Measurements from ENCODE around the gene R3HDM1. TPM values are rescaled to one million over a fixed set of nuclear protein-coding genes. Genes with fewer than 3 reads are reported as not detected.

Gene R3HDM1
- total RNA-seq, 4 donors from 2014 or later: 13.1 to 56.6 (median 19.6) TPM

GRCh38 chr2:135733045-135733444, 201.8 kb downstream of the R3HDM1 start:
- Histone ChIP-seq H3K27ac (replicated peaks in 1 of 4) (no peak overlapping the region), H3K36me3 (no peaks in the 10 kb centered on the region), H3K9me3 (no peaks in the 10 kb centered on the region), H3K27me3 (no peaks in the 10 kb centered on the region), H3K4me1 (no peaks in the 10 kb centered on the region), H3K4me3 (no peak overlapping the region)
- intact Hi-C loops (cut with DNase I): no loop called here
- 93% methylated on average over 2 of the region's 2 CpGs for WGBS
- DNase-seq (ENCODE audit: extremely low spot score): no peak
- no peak for TF ChIP-seq POLR2AphosphoS5 (IDR thresholded peaks at IDR 0.05)
- no peak for TF ChIP-seq POLR2A (IDR thresholded peaks at IDR 0.05; ENCODE audit: low read depth)
- TF ChIP-seq CTCF (IDR thresholded peaks at IDR 0.05): no peak
- no peak for TF ChIP-seq EP300 (IDR thresholded peaks at IDR 0.05)

GRCh38 chr2:135736546-135736945, 205.3 kb downstream of the R3HDM1 start:
- H3K4me3 ChIP-seq: no peak overlapping the region
- no peaks in the 10 kb centered on the region for H3K36me3 ChIP-seq
- H3K9me3 ChIP-seq: no peaks in the 10 kb centered on the region
- WGBS: 98% methylated on average over 5 of the region's 5 CpGs
- intact Hi-C loops (cut with DNase I): no loop called here
- H3K27me3 ChIP-seq: no peaks in the 10 kb centered on the region
- peaks cover 0 to 3% (median 0%) of the 10 kb centered on the region in 4 donors for H3K4me1 ChIP-seq
- no peak for TF ChIP-seq EP300 (IDR thresholded peaks at IDR 0.05)
- TF ChIP-seq CTCF (IDR thresholded peaks at IDR 0.05): no peak
- no peak for TF ChIP-seq POLR2AphosphoS5 (IDR thresholded peaks at IDR 0.05)
- no peak for TF ChIP-seq POLR2A (IDR thresholded peaks at IDR 0.05; ENCODE audit: low read depth)
- H3K27ac ChIP-seq (replicated peaks in 1 of 4): no peak overlapping the region
- no peak for DNase-seq (ENCODE audit: extremely low spot score)

DNA sequence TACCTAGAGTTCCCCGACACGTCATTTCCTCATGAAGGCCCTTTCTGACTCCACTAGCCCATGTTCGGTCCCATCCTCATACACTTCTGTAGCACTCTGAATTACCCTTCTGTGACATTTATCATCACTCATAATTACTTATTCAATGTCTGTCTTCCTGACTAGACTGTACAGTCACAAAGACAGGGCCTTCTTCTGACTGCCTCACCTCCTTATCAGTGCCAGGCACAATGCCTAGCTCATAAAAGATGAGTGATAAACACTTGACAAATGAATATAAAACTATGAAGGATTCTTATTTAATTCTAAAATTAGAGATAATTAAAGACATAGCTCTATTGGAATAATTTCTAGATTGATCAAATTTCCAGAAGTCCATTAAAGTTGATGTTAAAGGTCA, 208.9 kb downstream of the R3HDM1 start:
- TF ChIP-seq CTCF (IDR thresholded peaks at IDR 0.05) (no peak), POLR2AphosphoS5 (IDR thresholded peaks at IDR 0.05) (no peak), EP300 (IDR thresholded peaks at IDR 0.05) (no peak), POLR2A (IDR thresholded peaks at IDR 0.05; ENCODE audit: low read depth) (no peak)
- no peak for DNase-seq (ENCODE audit: extremely low spot score)
- H3K27me3 ChIP-seq: no peaks in the 10 kb centered on the region
- 97% methylated on average over 3 of the region's 3 CpGs for WGBS
- H3K27ac ChIP-seq (replicated peaks in 1 of 4): no peak overlapping the region
- intact Hi-C loops (cut with DNase I): loop anchor here (5.0 to 10.0 kb wide), 3 partner anchors 135 to 245 kb away; partner anchors contain the start of genes DARS1, MCM6, R3HDM1 and ZRANB3
- no peak overlapping the region for H3K4me3 ChIP-seq
- no peaks in the 10 kb centered on the region for H3K36me3 ChIP-seq
- no peaks in the 10 kb centered on the region for H3K9me3 ChIP-seq
- peaks cover 22 to 27% (median 24%) of the 10 kb centered on the region in 4 donors for H3K4me1 ChIP-seq

DNA sequence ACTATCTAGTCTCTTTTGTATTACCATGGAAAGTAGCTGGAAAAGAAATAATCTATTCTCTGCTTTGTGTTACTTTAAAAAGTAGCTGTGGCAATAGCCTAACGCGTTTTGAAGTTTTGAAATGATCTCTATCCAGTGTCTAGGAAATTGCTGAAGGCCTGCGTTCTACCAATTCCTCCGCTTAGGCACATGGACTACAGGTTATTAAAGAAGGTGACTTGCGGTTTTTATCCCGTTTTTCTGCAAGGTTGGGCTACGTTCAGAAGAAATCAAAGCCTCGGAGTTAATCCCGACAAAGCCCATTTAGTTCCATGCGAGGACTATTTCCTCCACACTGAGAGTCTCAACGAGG, 209.7 kb downstream of the R3HDM1 start:
- TF ChIP-seq POLR2AphosphoS5 (IDR thresholded peaks at IDR 0.05): no peak
- no peaks in the 10 kb centered on the region for H3K27me3 ChIP-seq
- peaks cover 0 to 2% (median under 1%) of the 10 kb centered on the region in 4 donors for H3K36me3 ChIP-seq
- 86% methylated on average over 11 of the region's 11 CpGs for WGBS
- peak overlapping the region; percentile 94 to 99 (median 96) for H3K4me3 ChIP-seq
- DNase-seq (ENCODE audit: extremely low spot score): no peak
- intact Hi-C loops (cut with DNase I): loop anchor here (5.0 to 10.0 kb wide), 3 partner anchors 134 to 244 kb away; partner anchors contain the start of genes DARS1, MCM6, R3HDM1 and ZRANB3
- H3K27ac ChIP-seq (replicated peaks in 1 of 4): peak overlapping the region; percentile 98 to 100 (median 100)
- H3K9me3 ChIP-seq: no peaks in the 10 kb centered on the region
- H3K4me1 ChIP-seq: peaks cover 27 to 35% (median 31%) of the 10 kb centered on the region in 4 donors

DNA sequence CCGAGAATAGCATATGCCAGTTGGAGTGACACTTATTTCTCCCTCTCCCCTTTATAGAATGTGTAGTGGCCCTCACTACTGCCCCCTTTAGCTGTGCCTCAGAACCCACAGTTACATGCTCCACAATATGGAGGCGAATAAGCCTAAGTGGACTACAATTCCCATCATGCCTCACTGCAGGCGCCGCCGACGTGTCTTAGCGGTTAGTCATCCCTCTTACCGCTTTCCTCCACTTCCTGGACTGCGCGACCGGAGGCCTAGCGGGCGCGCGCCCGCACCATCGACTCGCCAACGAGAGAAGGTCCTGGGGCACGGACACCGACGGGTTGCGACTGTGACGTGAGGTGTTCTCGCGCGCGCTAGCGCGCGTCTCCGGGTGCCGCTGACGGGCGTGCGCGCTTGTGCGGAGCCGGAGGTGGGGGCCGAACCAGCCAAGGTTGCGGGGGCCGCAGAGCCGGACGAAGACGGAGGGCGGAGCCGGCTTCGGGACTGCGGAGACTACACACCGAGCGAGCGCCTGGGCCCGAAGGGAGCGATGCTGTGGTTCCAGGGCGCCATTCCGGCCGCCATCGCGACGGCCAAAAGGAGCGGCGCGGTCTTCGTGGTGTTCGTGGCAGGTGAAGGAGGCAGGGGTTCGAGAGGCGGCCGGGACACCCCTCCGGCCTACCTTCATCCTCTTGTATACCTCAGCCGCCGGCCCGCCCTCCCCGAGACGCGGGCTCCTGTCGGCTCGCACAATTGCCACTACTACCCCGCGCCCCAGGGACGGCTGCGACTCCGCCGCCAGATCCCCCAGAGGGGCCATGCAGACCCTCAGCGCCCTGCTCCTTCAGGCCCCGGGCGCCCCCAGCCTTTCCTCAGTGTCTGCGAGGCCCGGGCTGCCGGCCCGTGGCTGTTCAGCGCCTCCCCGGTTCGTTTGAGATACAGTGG, 210.4 kb downstream of the R3HDM1 start, which contains the start of gene UBXN4:
UBXN4 (plus strand) TSS at position 461 of the 930 bp plus-strand sequence; CDS start at position 536, 75 bp downstream.
- H3K4me3 ChIP-seq: peak within 1 kb of the TSS; percentile 94 to 99 (median 96)
- peak within 1 kb of the TSS; percentile 98 to 100 (median 100) for H3K27ac ChIP-seq (replicated peaks in 1 of 4)
- peaks cover 27 to 42% (median 36%) of the 10 kb centered on the region in 4 donors for H3K4me1 ChIP-seq
- H3K36me3 ChIP-seq: peaks cover 0 to 6% (median 1%) of the 10 kb centered on the region in 4 donors
- 5% methylated on average over 14 of the region's 93 CpGs for WGBS
- intact Hi-C loops (cut with DNase I): loop anchor here (5.0 to 10.0 kb wide), 3 partner anchors 133 to 243 kb away; partner anchors contain the start of genes DARS1, MCM6, R3HDM1 and ZRANB3
- no peaks in the 10 kb centered on the region for H3K9me3 ChIP-seq
- TF ChIP-seq EP300 (IDR thresholded peaks at IDR 0.05) (no peak), CTCF (IDR thresholded peaks at IDR 0.05) (peak in 2 of 3 experiments; percentile 11 to 28), POLR2AphosphoS5 (IDR thresholded peaks at IDR 0.05) (peak; percentile 93 to 95), POLR2A (IDR thresholded peaks at IDR 0.05; ENCODE audit: low read depth) (peak; percentile 80)
- DNase-seq (ENCODE audit: extremely low spot score): peak; percentile 99
- H3K27me3 ChIP-seq: no peaks in the 10 kb centered on the region

Data from esophagus muscularis mucosa (tissue), 4 donors.